HG02642 (cell line): ENCODE data around the gene HLA-DOB.
"Not testable (repeated sequence)": the region's sequence is repeated elsewhere in the genome, so short reads cannot be mapped to it uniquely, and the experiment has no call there.

Experiments
- ATAC-seq: cut with Tn5 transposase; IDR thresholded peaks from one replicate; pipeline ENCODE4 v1.9.1; 2021; ENCODE audit warnings: mild to moderate bottlenecking; ENCODE audit not compliant: unreplicated experiment, poor library complexity

The HLA-DOB gene

DNA sequence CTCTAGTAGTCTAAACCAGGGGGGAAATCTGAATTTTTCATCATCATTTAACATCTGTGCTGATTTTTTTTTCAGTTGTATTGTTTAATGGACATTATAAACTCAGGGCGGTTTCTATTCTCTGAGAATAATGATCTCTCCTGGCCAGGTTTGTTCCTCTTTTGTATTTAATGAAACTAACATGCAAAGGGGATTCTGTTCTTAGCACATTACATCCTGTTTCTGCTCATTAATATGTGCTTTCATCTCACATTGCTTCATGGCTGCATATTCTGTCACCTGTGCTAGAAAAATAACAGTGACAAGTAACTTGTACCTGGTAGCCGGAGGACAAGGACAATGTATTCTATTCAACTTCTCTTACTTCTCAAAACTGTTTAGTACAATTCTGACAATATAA lies 806 bp downstream of the HLA-DOB start:
- peak; percentile 49 for ATAC-seq

DNA sequence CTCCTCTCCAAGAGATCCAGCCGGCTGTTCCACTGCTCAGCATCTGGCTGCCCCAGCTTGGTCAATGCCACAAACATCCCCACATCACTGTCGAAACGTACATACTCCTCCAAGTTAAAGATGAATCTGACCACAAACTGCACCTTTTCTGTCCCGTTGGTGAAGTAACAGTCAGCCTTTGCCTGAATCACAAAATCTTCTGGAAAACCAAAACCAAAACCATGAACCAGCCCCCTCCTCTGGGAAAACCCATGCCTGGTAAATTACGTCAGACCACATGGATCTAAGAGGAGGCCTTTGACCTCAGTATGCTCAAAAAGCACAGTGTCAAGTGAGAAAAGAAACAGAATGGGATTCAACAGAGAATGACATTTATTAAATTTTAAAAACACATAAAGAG lies 1.7 kb downstream of the HLA-DOB start:
- ATAC-seq, result no peak

DNA sequence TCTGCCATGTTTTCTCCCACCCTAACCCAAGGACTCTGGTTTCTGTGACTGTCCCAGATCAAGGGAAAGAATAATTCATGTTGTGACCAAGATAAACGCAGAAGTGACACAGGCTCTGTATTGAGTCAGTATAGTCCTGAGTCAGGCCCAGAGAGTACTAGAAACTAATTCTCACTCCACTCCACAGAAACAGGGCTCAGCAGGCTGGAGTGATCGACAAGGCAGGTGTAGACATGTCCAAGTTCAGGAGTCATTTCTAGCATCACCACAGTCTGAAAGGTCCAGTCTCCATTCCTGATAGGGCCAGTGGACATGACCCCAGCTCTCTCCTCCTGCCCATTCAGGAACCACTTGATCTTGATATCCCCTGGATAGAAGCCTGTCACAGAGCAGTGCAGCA lies 2.7 kb downstream of the HLA-DOB start:
- no peak for ATAC-seq

DNA sequence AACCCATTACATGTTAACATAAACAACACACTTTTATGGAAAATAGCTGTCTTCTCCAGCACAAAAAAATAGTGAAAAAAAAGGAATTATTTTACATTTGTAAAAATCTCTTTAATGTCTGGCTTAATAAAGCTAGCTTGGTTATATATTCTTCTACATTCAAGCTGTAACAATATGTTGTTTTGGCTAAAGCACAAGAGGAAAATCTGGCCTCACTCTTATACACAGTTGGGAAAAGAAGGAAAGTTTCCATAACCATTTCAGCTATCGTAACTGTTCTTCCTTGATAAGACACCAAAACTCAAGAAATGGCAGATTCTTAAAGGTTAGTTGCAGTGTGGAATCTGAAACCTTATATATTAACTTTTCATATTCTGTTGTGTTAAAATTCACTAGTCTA lies 7.6 kb downstream of the HLA-DOB start:
- ATAC-seq, result no peak

DNA sequence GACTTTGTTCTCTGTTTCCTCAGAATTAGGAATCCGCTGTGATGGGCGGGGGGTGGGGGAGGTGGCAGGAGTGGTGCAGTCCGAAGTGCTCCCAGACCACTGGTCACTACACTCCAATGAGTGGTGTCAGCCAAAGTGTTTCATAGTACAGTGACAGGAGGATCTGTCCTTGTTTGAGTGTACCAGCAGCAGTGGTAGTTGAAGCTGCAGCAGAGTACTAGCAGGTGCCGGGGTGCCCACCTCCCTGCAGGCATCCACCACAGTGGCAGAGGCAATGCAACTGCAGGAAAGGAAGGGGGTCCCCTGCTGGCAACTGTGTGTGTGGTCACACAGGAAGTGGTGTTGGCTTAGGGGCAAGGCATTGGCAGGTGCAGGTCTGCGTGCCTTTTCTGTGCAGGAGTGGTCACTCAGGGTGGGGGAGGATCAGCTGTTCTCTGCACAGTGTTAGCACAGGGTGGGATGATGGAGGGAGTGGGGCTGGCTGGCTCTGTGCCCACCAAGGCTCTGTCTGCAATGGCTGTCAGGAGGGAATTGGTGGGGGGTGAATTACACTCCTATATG lies 9.7 kb downstream of the HLA-DOB start:
- ATAC-seq, result no peak

DNA sequence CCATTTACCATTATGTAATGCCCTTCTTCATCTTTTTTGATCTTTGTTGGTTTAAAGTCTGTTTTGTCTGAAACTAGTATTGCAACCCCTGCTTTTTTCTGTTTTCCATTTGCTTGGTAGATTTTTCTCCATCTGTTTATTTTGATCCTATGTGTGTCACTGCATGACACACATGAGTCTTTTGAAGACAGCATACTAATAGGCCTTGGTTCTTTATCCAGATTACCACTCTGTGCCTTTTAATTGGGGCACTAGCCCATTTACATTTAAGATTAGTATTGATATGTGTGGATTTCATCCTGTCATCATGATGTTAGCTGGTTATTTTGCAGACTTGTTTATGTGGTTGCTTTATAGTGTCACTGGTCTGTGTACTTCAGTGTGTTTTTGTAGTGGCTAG lies 11.4 kb downstream of the HLA-DOB start:
- ATAC-seq, result not testable (repeated sequence)

DNA sequence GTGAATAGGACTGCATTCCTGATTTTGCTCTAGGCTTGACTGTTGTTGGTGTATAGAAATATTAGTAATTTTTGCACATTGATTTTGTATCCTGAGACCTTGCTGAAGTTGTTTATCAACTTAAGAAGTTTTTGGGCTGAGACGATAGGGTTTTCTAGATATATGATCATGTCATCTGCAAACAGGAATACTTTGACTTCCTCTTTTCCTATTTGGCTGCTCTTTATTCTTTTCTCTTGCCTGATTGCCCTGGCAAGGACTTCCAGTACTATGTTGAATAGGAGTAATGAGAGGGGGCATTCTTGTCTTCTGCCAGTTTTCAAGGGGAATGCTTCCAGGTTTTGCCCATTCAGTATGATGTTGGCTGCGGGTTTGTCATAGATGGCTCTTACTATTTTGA lies 13.4 kb downstream of the HLA-DOB start:
- ATAC-seq, result no peak

DNA sequence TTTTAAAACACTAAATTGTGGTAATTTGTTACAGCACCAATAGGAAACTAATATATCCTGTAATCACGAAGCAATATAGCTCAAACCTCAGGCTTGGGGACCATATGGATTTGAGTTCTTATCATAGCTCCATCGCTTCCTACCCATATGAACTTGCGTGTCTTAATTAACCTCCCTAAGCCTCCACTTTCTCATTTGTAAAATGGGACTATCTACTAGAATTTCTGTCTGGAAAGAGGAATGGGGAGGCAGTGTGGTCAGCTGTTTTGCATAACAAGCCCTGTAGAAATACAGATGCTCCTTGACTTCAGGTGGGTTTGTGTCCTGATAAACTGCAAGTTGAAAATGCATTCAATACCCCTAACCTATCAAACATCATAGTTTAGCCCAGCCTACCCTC lies 17.1 kb downstream of the HLA-DOB start:
- no peak for ATAC-seq

DNA sequence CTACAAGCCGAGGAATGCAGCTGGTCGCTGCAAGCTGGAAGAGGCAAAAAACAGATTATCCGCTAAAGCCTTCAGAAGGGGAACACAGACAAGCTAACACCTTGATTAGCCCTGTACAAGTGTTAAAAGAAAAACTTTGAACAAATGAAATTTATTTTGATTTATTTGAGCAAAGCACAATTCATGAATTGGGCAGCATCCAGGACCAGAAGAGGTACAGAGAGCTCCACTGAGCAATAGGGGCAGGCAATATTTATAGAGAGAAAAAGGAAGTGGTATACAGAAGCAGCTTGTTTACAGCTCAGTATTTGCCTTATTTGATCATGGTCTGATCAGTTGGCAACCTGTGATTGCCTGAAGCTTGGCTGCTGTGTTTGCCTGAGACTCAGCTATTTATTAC lies 17.6 kb downstream of the HLA-DOB start:
- no peak for ATAC-seq

DNA sequence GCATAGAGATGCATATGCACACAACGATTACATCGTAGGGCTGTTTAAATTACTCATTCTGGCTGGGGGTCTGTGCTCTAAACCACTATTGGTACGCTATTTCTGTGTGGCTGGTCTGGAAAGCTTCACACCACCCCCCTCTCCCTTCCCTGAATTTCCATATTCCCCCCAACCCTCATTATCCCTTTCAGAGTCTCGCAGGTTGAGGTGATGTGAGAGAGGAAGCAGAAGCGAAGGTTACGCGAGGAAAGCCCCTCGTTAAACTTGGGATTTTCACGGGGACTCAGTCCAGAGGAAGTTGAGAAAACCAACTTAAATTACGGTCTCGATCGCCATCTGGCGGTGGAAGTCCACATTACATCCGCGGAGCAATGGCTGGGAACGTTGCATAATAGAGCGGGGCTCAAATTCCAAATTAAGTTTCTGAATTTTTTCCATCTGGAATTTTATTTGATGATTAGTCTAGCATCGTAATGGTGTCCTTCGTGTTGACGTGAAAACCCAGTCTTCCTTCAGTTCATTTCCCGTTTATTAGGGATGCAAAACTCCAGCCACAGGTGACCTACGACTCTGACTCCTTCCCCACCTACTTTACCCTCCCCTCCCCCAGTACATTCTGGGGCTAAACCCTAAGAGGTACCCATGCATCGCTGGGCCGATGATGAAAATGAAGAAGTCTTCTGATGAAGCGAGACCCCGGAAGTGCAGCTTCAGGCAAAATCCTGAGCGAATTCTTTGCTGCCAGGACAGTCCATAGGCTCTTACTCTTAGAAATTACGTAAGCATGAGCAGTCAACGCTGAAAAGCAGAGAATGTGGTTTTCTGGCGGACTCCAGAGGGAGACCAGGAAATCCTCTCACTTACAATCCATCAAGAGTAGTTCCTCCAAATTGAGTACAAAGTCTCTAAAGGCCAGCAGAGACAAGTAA lies 19.7 kb downstream of the HLA-DOB start:
- no peak for ATAC-seq

DNA sequence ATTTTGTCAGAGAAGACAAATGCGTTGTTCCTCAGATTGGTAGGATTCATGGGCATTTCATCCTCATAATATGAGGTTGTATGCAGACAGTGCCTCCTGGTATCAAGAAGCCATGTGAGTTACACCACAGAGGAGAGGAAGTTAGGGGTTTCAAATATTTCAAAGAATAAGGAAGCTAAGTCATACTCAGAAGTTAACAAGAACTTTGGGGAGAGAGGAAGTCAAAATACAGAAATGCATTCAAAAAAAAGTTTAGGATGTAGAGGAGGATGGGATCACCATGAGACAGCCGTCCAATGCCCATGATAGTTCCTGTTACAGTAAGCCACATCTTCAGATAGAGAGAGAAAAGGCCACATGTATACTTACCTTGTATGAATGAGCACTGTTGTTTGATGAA lies 22.3 kb downstream of the HLA-DOB start:
- no peak for ATAC-seq

DNA sequence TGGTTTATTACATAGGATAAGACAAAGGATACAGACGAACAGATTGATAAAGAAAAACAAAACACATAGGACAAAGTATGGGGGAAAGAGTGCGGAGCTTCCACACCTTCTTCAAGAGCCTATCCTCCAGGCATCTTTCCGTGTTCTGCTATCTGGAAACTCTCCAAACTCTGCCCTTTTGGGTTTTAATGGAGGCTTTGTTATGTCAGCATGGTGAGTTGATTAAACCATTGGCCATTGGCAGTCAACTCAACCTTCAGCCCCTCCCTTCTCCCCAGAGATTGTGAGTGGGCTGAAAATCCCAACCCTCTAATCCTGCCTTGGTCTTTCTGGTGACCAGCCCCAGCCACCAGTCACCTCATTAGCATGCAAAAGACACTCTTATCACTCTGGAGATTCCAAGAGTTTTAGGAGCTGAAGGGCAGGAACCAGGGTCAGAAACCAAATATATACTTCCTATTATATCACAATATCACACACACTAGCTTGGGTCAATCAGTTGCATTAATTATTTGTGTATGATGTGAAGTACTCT lies 23.8 kb downstream of the HLA-DOB start:
- ATAC-seq, result no peak

DNA sequence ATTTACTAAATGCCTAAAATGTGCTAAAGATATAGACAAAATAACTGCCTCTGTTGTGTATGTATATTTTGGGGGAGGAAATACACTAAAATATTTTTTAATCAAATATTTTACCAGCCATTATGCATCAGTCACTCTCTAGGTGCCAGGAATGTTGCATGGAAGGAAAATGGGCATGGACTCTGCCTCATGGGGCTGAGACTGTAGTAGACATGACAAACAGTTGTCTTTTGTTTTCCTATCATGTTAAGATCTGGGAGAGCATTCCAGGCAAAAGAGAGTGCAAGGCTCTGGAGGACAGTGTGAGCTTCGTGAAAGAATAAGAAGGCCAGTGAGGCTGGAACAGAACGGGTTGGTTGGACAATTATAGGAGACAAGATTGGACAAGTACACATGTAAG lies 26.5 kb downstream of the HLA-DOB start:
- no peak for ATAC-seq

DNA sequence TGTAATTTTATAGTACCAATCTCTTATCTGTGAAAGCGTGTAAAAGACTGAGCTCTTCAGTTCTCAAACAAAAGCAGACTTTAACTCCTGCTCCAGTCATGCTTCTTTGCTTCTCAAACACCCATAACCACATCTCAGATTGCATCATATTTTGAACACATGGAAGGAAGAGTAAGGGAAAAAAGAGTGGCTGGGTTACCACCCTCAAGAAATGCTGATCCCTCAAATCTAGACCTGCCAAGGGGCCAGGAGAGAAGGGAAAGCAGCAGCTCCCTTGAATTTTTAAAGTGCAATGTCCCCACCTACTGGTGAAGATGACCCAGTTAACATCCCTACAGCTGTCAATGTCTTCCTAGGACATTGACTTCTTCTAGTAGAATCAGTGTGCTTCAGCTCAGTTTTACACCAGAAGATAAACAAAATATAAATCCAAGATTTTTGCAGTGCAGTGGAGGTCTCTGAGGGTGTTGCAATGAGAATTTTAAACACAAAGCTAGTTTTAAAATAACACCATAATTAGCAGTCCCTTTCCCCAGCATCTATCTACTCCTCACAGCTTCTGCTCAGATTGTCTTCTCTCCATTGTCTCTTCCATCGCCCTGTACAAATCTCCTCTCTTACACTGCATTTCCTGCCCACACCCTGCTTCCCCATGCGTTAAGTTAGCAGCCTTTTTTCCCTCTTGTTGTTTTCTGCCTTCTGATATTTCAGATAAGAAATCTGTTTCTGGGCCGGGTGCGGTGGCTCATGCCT lies 30.8 kb downstream of the HLA-DOB start:
- ATAC-seq, result no peak

DNA sequence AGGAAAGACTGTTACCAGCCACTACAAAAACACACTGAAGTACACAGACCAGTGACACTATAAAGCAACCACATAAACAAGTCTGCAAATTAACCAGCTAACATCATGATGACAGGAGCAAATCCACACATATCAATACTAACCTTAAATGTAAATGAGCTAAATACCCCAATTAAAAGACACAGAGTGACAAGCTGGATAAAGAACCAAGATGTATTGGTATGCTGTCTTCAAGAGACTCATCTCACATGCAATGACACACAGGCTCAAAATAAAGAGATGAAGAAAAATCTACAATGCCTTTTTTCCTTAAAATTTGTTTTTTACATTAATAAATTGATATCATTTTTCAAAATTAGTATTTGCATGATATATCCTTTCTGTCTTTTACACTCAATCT lies 33.9 kb downstream of the HLA-DOB start:
- ATAC-seq, result not testable (repeated sequence)

DNA sequence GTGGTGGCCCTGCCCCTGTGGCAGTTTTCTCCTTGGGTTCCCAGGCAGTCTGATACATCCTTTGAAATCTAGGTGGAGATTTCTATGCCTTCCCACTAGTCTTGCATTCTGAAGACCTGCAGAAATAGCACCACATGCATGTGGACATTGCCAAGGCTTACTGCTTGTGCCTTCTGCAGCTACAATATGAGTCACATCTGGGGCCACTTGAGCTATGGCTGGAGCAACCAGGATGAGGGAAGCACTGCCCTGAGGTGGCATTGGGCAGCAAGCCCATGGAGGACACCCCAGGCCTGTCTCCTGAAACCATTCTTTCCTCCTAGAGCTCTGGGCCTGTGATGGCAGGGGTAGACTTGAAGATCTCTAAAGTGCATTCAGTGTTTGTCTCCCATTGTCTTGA lies 37.8 kb downstream of the HLA-DOB start:
- ATAC-seq, result no peak

DNA sequence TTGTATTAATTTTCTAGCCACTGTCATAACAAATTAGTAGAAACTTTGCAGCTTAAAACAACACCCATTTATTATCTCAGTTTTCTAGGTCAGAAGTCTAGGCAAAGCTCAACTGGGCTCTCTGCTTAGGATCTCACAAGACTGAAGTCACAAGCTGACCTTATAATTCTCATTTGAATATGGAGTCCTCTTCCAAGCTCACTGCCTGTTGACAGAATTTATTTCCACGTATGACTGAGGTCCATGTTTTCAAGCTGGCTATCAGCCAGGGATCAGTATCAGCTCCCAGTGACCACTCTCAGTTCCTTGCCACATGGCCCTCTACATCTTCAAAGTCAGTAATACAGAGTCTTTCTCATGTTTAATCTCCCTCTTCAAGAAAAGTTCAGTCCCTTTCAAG lies 41.7 kb downstream of the HLA-DOB start:
- no peak for ATAC-seq

DNA sequence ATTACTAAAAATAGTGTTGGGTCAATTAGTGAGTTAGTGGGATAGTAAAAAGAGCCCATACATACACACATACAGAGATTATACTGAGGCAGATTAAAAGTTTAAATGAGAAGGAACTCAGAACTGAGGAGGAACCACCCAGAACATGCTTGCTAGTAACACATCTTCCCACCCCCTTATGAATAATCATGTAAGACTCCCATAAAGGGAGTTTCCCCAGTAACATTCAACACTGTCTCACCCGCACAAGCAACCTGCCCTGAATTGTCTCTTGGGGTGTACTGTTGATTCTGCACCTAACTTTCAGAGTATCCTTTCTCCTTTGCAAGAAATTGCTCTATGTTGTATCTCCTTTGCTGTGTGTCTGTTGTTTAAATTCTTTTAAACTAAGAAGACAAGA lies 42.4 kb downstream of the HLA-DOB start:
- no peak for ATAC-seq

DNA sequence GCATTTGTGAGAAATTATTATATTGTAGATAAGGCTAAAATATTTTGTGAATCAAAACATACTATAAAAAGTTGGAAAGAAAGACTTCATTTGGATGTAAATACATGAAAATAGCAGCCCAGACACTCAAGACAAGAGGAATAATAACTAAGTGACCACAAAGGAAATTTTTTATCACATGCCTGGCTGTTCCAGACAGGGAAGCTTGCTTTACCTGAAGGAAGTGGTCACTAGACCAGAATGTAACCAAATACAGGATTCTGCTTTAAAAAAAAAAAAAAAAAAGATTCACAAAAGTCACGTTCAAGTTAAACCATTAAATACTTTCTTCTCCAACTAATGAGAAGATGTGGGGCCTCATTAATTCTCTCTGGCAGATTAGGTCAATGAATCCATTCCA lies 44.1 kb downstream of the HLA-DOB start:
- no peak for ATAC-seq

DNA sequence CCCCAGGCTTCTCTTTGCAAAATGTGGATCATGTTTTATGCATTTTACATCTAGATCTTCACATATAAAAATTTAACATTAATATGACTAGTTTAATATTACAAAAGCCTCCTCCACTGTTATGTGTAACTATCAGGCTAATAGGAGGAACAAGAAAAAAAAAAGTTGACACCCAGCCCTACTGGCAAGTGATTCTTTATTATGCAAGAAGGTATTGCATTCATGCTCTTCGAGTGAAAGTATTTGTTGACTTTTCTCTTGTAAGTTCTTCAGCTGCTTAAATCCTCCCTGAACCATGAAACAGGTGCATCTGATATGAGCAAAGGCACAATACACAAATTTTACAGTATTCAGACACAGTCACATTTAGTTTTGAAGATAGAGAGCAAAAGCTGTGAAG lies 52.8 kb downstream of the HLA-DOB start:
- ATAC-seq, result no peak

DNA sequence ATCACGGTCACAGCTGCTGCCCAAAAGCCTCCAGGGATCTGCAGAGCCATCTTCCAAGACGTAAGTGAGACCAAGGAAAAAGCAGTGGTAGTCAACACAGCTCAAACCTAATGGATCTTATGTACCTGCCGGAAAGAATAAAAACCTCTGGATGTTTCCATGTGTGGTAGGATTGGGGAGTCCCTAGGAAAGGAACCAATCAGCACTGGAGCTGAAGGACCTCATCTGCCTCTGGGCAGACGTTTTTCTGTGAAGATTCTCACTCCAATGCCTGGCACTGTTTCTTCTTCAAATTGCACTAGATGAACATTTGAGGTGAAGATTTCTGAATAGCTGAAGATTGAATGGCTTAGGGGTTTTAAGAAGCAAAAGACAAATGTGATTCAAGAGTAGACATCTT lies 53.4 kb downstream of the HLA-DOB start, which contains the start of gene HLA-DQB2:
Gene HLA-DQB2 (minus strand): TSS at position 112 of the 400 bp plus-strand sequence. CDS start 62 bp downstream, at position 50.
- ATAC-seq, result no peak
